Epithelial cell of proximal tubule (primary cell): ENCODE measurements around the gene ODAD4. TPM values are rescaled to one million over a fixed set of nuclear protein-coding genes. Genes with fewer than 3 reads are reported as not detected.

Experiments used
- DNase-seq: peaks from one replicate; pipeline ENCODE4 v3.0.0-alpha.2; 2011; ENCODE audit warnings: low read depth
- H3K4me3 ChIP-seq: 2 replicates; pipeline ENCODE4 v1.5.1; 2011; ENCODE audit warnings: low read depth, mild to moderate bottlenecking, low read length
- CTCF ChIP-seq: conservative IDR thresholded peaks from 2 replicates; pipeline ENCODE4 v1.5.1; 2012; ENCODE audit warnings: low read depth, mild to moderate bottlenecking, low read length
- total RNA-seq: library from RNA; depleted of rRNA; stranded (reverse); fragments of >200 nt; gene quantifications from 2 replicates; pipeline ENCODE4 v1.2.3, GENCODE V29; 2015

ODAD4 gene
- total RNA-seq, 1 donor from 2014 or later = 0.23 TPM

GRCh38 chr17:41932816-41933389 is 2.5 kb downstream of the ODAD4 start:
- DNase-seq = no peak
- no peak for TF ChIP-seq CTCF

DNA sequence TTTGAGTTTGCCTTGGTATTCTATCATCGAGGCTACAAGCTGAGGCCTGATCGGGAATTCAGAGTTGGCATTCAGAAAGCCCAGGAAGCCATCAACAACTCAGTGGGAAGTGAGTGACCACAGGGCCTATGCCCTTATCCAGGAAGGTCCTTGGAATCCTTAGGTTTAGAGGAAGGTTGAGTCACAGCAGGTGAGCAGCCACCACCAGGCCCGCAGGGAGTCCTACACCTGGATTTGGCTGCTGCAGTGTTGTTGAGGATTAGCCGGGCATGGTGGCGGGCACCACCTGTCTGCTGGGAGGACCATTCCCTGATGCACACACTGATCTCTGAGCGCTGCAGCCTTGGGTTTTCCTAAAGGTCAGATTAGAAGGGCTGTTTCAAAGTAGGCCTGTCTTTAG is 5.2 kb downstream of the ODAD4 start:
- no peak for DNase-seq
- no peak for TF ChIP-seq CTCF
- no peak overlapping the region for H3K4me3 ChIP-seq

More at GRCh38 chr17:41932816-41933389, 2.5 kb downstream of the ODAD4 start:
- H3K4me3 ChIP-seq = no peak overlapping the region

- H3K4me3 ChIP-seq = no peak overlapping the region
- no peak for DNase-seq
- no peak for TF ChIP-seq CTCF
Observed at GRCh38 chr17:41937970-41938954, 7.8 kb downstream of the ODAD4 start.

GRCh38 chr17:41939044-41939692 is 8.8 kb downstream of the ODAD4 start:
- no peak overlapping the region for H3K4me3 ChIP-seq
- DNase-seq = no peak
- TF ChIP-seq CTCF = no peak

DNA sequence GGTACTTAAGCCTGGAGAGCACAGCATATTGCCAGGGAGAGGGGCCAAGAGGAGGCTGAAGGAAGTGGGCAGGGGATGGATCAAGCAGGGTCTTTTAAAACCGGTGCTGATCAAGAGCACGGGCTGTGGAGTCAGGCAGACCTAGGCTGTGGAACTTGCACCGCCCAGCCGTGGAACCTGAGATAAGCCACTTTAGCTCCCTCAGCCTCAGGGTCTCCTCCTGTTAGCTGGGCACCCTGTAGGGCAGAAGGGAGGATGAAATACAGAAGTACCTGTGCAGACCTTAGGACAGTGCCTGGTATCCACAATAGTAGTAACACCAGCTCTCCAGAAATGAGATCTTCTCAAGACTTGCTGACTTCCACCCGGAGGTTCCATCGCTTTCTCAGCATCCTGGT is 9.3 kb downstream of the ODAD4 start:
- TF ChIP-seq CTCF = no peak
- no peak overlapping the region for H3K4me3 ChIP-seq
- DNase-seq = no peak

GRCh38 chr17:41941168-41941567 is 10.8 kb downstream of the ODAD4 start:
- no peak overlapping the region for H3K4me3 ChIP-seq
- no peak for TF ChIP-seq CTCF
- no peak for DNase-seq
